Measurements from ENCODE around the gene P2RY6.

The P2RY6 gene, protein sequence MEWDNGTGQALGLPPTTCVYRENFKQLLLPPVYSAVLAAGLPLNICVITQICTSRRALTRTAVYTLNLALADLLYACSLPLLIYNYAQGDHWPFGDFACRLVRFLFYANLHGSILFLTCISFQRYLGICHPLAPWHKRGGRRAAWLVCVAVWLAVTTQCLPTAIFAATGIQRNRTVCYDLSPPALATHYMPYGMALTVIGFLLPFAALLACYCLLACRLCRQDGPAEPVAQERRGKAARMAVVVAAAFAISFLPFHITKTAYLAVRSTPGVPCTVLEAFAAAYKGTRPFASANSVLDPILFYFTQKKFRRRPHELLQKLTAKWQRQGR

GRCh38 chr11:73271936-73272679 is at the start of gene P2RY6:
Gene P2RY6, plus strand, starts transcription at chr11:73272338. Its CDS starts 24,181 bp downstream, at chr11:73296519.
- TF ChIP-seq CREB1 (IDR thresholded peaks at IDR 0.05; ENCODE audit: low read depth) (no peak), YY1 (IDR thresholded peaks at IDR 0.05; ENCODE audit: low read depth) (no peak), USF1 (IDR thresholded peaks at IDR 0.05) (no peak), EP300 (IDR thresholded peaks at IDR 0.05; ENCODE audit: borderline replicate concordance) (no peak), NFIC (IDR thresholded peaks at IDR 0.05) (no peak), MAX (IDR thresholded peaks at IDR 0.05) (no peak), FOXM1 (IDR thresholded peaks at IDR 0.05; ENCODE audit: borderline replicate concordance, low read depth) (no peak), ZBTB7A (IDR thresholded peaks at IDR 0.05; ENCODE audit: low read depth) (no peak), TEAD4 (IDR thresholded peaks at IDR 0.05) (no peak)

DNA sequence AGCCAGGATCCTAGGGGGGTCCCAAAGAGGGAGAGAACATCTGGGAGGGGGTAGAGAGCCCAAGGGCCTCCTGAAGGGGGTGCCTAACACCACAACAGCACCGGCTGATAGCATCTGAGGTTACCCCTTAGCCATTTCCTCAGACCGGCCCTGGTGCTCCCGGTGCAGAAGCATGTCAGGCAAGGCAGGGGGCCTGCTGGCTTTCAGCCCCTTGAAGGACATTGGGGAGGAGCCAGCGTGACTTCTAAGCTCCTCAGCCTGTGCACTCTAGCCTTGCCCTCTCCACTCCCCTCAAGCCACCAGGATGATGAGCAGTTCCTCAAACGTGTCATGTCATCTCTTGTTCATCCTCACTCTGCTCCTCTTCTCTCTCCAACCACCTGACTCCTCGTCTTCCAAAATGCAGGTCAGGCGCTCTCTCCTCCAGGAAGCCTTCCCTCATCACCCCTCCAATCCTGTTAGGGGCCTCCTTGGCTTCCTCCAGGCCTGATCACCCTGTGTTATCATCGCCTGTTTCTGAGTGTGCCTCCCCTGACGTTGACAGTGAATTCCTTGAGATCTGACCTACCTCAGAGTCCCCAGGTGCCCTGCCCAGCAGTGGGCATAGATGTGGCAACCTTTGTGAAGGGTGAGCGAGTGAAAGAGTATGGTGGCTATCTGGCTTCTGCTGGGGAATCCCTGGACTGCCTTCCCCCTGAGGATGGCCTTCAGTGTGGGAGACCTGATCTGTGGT is 48.0 kb upstream of the P2RY6 start:
- TF ChIP-seq REST (IDR thresholded peaks at IDR 0.05; ENCODE audit: low read depth) (no peak), YY1 (IDR thresholded peaks at IDR 0.05; ENCODE audit: low read depth) (no peak), ZBTB7A (IDR thresholded peaks at IDR 0.05; ENCODE audit: low read depth) (no peak), EGR1 (IDR thresholded peaks at IDR 0.05) (no peak), MAX (IDR thresholded peaks at IDR 0.05) (no peak), TCF12 (IDR thresholded peaks at IDR 0.05; ENCODE audit: low read depth) (no peak), CREB1 (IDR thresholded peaks at IDR 0.05; ENCODE audit: low read depth) (no peak), CEBPB (IDR thresholded peaks at IDR 0.05) (no peak), FOXM1 (IDR thresholded peaks at IDR 0.05; ENCODE audit: borderline replicate concordance, low read depth) (no peak), USF1 (IDR thresholded peaks at IDR 0.05) (no peak), NFIC (IDR thresholded peaks at IDR 0.05) (no peak), TAF1 (IDR thresholded peaks at IDR 0.05; ENCODE audit: low read depth) (no peak), EP300 (IDR thresholded peaks at IDR 0.05; ENCODE audit: borderline replicate concordance) (no peak), TEAD4 (IDR thresholded peaks at IDR 0.05) (no peak), RAD21 (IDR thresholded peaks at IDR 0.05; ENCODE audit: low read depth) (no peak)

DNA sequence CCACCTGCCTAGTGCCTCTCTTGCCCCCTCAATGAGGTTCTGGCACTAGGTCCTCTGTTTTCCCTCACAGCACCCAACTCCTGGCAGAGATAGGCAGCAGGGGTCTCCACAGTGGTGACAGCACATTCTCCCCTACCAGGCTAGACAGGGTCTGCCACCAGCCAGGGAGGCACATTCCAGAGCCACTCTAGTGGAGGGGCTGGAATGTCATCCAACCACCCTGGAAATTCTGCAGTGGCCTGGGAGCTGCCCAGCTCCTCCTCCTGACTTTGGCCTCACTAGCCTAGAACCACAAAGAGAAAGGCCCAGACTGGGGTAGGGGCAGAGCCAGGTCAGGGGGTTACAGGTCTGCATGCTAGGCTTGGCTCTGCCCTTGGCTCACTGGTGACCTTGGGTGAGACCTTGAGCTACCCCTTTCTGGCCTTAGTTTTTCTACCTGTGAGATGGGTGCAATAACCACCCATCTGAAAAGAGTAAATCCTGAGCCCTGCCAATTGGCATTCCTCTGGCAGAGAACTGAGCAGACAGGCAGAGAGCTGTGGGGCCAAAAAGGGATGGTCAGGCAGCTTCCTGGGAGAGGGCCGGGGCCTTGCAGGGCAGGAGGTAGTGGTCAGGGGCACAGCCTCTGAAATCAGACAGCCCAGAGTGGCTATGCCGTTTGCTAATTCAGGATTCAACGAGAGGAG is 47.0 kb upstream of the P2RY6 start:
- TF ChIP-seq CREB1 (IDR thresholded peaks at IDR 0.05; ENCODE audit: low read depth): no peak
- TF ChIP-seq TEAD4 (IDR thresholded peaks at IDR 0.05): peak; percentile 90
- TF ChIP-seq EGR1 (IDR thresholded peaks at IDR 0.05): no peak
- no peak for TF ChIP-seq REST (IDR thresholded peaks at IDR 0.05; ENCODE audit: low read depth)
- TF ChIP-seq FOXM1 (IDR thresholded peaks at IDR 0.05; ENCODE audit: borderline replicate concordance, low read depth): no peak
- no peak for TF ChIP-seq TAF1 (IDR thresholded peaks at IDR 0.05; ENCODE audit: low read depth)
- no peak for TF ChIP-seq NFIC (IDR thresholded peaks at IDR 0.05)
- TF ChIP-seq EP300 (IDR thresholded peaks at IDR 0.05; ENCODE audit: borderline replicate concordance): 0 out of 2 replicates have a peak, but pooled peaks have one; percentile 35
- peak; percentile 20; the same call in 1 of the 2 replicates for TF ChIP-seq TCF12 (IDR thresholded peaks at IDR 0.05; ENCODE audit: low read depth)
- no peak for TF ChIP-seq MAX (IDR thresholded peaks at IDR 0.05)
- TF ChIP-seq ZBTB7A (IDR thresholded peaks at IDR 0.05; ENCODE audit: low read depth): peak; percentile 37; the same call in 1 of the 2 replicates

- TF ChIP-seq USF1 (IDR thresholded peaks at IDR 0.05) (no peak), EP300 (IDR thresholded peaks at IDR 0.05; ENCODE audit: borderline replicate concordance) (no peak), EGR1 (IDR thresholded peaks at IDR 0.05) (no peak), TAF1 (IDR thresholded peaks at IDR 0.05; ENCODE audit: low read depth) (no peak), ZBTB7A (IDR thresholded peaks at IDR 0.05; ENCODE audit: low read depth) (no peak), RAD21 (IDR thresholded peaks at IDR 0.05; ENCODE audit: low read depth) (no peak)
Measured at GRCh38 chr11:73225851-73226250, 46.3 kb upstream of the P2RY6 start.

Data from Ishikawa (cell line).